Astrocyte (in vitro differentiated cells and primary cell): ENCODE results near the gene PDGFD. TPM values are rescaled to one million over a fixed set of nuclear protein-coding genes. Genes with fewer than 3 reads are reported as not detected.

ENCODE experiments used
- DNase-seq: peaks from one replicate; pipeline ENCODE4 v3.0.0-alpha.2; 2010; ENCODE audit warnings: low read depth
- FAIRE-seq: peaks from 2 replicates; lab custom pipeline; 2011; peaks lifted over from hg19 to GRCh38; lab: Jason Lieb, UNC
- H2AFZ ChIP-seq: 2 replicates; pipeline ENCODE4 v1.6.0; 2012; ENCODE audit warnings: low read depth, low read length, inconsistent platforms
- H3K27ac ChIP-seq: 2 replicates; pipeline ENCODE4 v1.5.1; 2011; ENCODE audit warnings: low read depth, low read length, inconsistent platforms
- H3K27me3 ChIP-seq: 2 replicates; pipeline ENCODE4 v1.6.0; 2011; ENCODE audit warnings: low read length, inconsistent platforms; ENCODE audit not compliant: insufficient read depth
- H3K36me3 ChIP-seq: 2 replicates; pipeline ENCODE4 v1.5.1; 2011; ENCODE audit warnings: low read length, inconsistent platforms; ENCODE audit not compliant: insufficient read depth
- H3K4me1 ChIP-seq: 2 replicates; pipeline ENCODE4 v1.5.1; 2011; ENCODE audit warnings: low read length, inconsistent platforms; ENCODE audit not compliant: insufficient read depth
- H3K4me2 ChIP-seq: 2 replicates; pipeline ENCODE4 v1.6.0; 2012; ENCODE audit warnings: low read length, inconsistent platforms
- H3K4me3 ChIP-seq: 2 replicates; pipeline ENCODE4 v1.5.1; 2011; ENCODE audit warnings: low read depth, mild to moderate bottlenecking, low read length, inconsistent platforms; ENCODE audit not compliant: insufficient read depth
- H3K79me2 ChIP-seq: 2 replicates; pipeline ENCODE4 v1.6.0; 2012; ENCODE audit warnings: mild to moderate bottlenecking, low read length, inconsistent platforms; ENCODE audit not compliant: insufficient read depth
- H3K9ac ChIP-seq: 2 replicates; pipeline ENCODE4 v1.6.0; 2012; ENCODE audit warnings: mild to moderate bottlenecking, low read length, inconsistent platforms
- H3K9me3 ChIP-seq: 2 replicates; pipeline ENCODE4 v1.5.1; 2012; ENCODE audit warnings: low read depth, mild to moderate bottlenecking, low read length, inconsistent platforms; ENCODE audit not compliant: insufficient read depth
- H4K20me1 ChIP-seq: 2 replicates; pipeline ENCODE4 v1.6.0; 2012; ENCODE audit warnings: low read length, inconsistent platforms; ENCODE audit not compliant: insufficient read depth
- H3K27ac Mint-ChIP-seq: one replicate; pipeline ENCODE4 v1.8.0; 2021; ENCODE audit warnings: mild to moderate bottlenecking, mixed read lengths; ENCODE audit not compliant: unreplicated experiment
- H3K27me3 Mint-ChIP-seq: one replicate; pipeline ENCODE4 v1.8.0; 2021; ENCODE audit warnings: low read depth, mixed read lengths; ENCODE audit not compliant: unreplicated experiment
- H3K36me3 Mint-ChIP-seq: one replicate; pipeline ENCODE4 v1.8.0; 2021; ENCODE audit warnings: low read depth, mixed read lengths; ENCODE audit not compliant: unreplicated experiment
- H3K4me1 Mint-ChIP-seq: one replicate; pipeline ENCODE4 v1.8.0; 2021; ENCODE audit warnings: low read depth, mixed read lengths; ENCODE audit not compliant: unreplicated experiment
- H3K4me3 Mint-ChIP-seq: one replicate; pipeline ENCODE4 v1.8.0; 2021; ENCODE audit warnings: mild to moderate bottlenecking, moderate library complexity, mixed read lengths; ENCODE audit not compliant: unreplicated experiment
- H3K9me3 Mint-ChIP-seq: one replicate; pipeline ENCODE4 v1.8.0; 2021; ENCODE audit warnings: mild to moderate bottlenecking, mixed read lengths; ENCODE audit not compliant: unreplicated experiment
- EZH2 ChIP-seq: IDR thresholded peaks from 2 replicates; pipeline ENCODE4 v1.6.1; 2012; ENCODE audit warnings: mild to moderate bottlenecking, low read length, inconsistent platforms; ENCODE audit not compliant: insufficient read depth
- total RNA-seq: library from RNA; stranded (reverse); gene quantifications from 2 replicates; pipeline ENCODE4 v1.2.1, GENCODE V29; 2021
- TF ChIP-seq, protein P1 (sequence below): IDR thresholded peaks from 2 replicates; pipeline ENCODE4 v1.5.1; 2011; ENCODE audit warnings: low read depth, mild to moderate bottlenecking, inconsistent platforms, low read length, moderate library complexity; ENCODE audit not compliant: insufficient read depth

The PDGFD gene
- total RNA-seq, 1 donor from 2014 or later, result 2.6 TPM

DNA sequence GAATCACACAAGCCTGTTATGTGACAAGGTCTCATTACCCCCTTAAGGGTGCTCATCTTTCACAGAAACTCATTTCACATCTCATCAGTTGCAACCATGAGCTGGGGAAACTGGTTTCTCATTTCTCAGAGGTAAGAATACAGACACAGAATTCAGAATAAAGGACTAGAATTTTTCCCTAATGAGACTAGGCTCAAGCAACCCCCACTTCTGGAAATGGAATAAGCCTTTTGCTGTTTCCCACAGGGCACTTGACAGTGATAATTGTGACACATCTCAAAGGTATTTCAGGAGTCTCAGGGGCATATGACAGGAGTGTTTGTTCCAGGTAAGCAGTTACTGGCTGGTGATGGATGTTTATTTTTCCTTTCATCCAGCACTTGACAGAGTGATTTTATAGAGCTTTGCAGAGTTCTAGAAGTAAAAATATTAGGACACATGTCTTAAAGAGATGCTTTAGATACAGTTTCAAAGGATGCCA, 240.5 kb downstream of the PDGFD start:
- H3K4me1 ChIP-seq, result peaks cover 5% of the 10 kb centered on the region
- no peak for FAIRE-seq
- H3K27me3 Mint-ChIP-seq, result no peaks in the 10 kb centered on the region
- H2AFZ ChIP-seq, result no peak overlapping the region
- peak; percentile 43 for DNase-seq
- TF ChIP-seq EZH2, result no peak
- TF ChIP-seq, protein P1, sequence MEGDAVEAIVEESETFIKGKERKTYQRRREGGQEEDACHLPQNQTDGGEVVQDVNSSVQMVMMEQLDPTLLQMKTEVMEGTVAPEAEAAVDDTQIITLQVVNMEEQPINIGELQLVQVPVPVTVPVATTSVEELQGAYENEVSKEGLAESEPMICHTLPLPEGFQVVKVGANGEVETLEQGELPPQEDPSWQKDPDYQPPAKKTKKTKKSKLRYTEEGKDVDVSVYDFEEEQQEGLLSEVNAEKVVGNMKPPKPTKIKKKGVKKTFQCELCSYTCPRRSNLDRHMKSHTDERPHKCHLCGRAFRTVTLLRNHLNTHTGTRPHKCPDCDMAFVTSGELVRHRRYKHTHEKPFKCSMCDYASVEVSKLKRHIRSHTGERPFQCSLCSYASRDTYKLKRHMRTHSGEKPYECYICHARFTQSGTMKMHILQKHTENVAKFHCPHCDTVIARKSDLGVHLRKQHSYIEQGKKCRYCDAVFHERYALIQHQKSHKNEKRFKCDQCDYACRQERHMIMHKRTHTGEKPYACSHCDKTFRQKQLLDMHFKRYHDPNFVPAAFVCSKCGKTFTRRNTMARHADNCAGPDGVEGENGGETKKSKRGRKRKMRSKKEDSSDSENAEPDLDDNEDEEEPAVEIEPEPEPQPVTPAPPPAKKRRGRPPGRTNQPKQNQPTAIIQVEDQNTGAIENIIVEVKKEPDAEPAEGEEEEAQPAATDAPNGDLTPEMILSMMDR, result no peak
- no peaks in the 10 kb centered on the region for H3K36me3 ChIP-seq
- H3K4me1 Mint-ChIP-seq, result peaks cover 29% of the 10 kb centered on the region
- H3K4me2 ChIP-seq, result peak overlapping the region; percentile 24
- H3K27ac ChIP-seq, result peak overlapping the region; percentile 39
- H4K20me1 ChIP-seq, result no peaks in the 10 kb centered on the region
- H3K9me3 Mint-ChIP-seq, result no peaks in the 10 kb centered on the region
- peak overlapping the region; percentile 68 for H3K27ac Mint-ChIP-seq
- H3K79me2 ChIP-seq, result no peaks in the 10 kb centered on the region
- H3K9me3 ChIP-seq, result no peaks in the 10 kb centered on the region
- H3K4me3 ChIP-seq, result no peak overlapping the region
- H3K36me3 Mint-ChIP-seq, result no peaks in the 10 kb centered on the region
- no peak overlapping the region for H3K9ac ChIP-seq
- no peak overlapping the region for H3K4me3 Mint-ChIP-seq
- no peaks in the 10 kb centered on the region for H3K27me3 ChIP-seq

DNA sequence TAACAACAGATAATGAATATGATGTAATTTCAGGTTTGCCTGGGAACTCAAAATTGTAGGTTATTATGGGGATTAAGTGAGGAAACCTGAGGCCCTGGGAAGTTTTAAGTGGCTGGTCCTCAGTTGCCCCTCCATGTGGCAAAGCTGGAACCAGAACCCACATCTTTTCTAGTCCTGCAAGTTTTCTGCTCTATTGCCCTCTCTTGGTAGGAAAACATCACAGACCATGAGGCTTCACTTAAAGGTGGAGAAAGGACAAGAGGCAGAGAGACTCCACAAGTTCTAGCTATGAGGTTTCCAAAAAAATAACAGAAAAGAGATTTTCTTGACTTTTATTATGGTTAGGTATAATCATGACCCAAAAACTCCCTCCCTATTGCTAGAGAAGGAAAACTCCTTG, 243.0 kb downstream of the PDGFD start:
- Mint-ChIP-seq H3K9me3 (no peaks in the 10 kb centered on the region), H3K4me1 (peaks cover 23% of the 10 kb centered on the region), H3K27ac (no peak overlapping the region), H3K27me3 (no peaks in the 10 kb centered on the region), H3K4me3 (no peak overlapping the region), H3K36me3 (no peaks in the 10 kb centered on the region)
- H2AFZ ChIP-seq, result no peak overlapping the region
- H3K79me2 ChIP-seq, result no peaks in the 10 kb centered on the region
- no peaks in the 10 kb centered on the region for H4K20me1 ChIP-seq
- TF ChIP-seq, protein P1, result no peak
- TF ChIP-seq EZH2, result no peak
- H3K36me3 ChIP-seq, result no peaks in the 10 kb centered on the region
- DNase-seq, result no peak
- FAIRE-seq, result no peak
- H3K4me2 ChIP-seq, result no peak overlapping the region
- H3K9ac ChIP-seq, result no peak overlapping the region
- no peak overlapping the region for H3K4me3 ChIP-seq
- no peaks in the 10 kb centered on the region for H3K27me3 ChIP-seq
- peaks cover 5% of the 10 kb centered on the region for H3K4me1 ChIP-seq
- H3K27ac ChIP-seq, result no peak overlapping the region
- no peaks in the 10 kb centered on the region for H3K9me3 ChIP-seq

DNA sequence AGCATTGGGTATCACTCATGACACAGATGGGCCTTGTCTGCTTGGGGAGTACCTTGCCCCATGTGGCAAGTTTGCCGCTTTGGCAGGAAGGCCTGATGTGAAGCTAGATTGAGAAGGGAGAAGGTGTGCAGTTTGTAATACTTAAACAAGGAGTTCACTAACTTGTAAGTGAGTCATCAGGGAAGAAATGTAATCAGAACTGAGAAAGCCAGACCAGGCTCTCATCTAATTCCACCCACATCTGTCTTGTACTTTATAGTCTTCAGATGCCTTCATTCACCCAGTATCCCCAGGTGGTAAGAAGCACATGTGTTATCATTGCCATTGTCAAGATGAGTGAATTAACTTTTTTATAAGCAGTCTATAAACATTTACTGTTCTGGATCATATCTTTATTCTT, 243.5 kb downstream of the PDGFD start:
- no peak overlapping the region for H3K27ac Mint-ChIP-seq
- no peaks in the 10 kb centered on the region for H3K79me2 ChIP-seq
- DNase-seq, result peak; percentile 56

More for the DNA sequence above, 243.5 kb downstream of the PDGFD start:
- no peaks in the 10 kb centered on the region for H3K9me3 ChIP-seq
- no peak overlapping the region for H3K4me2 ChIP-seq
- H3K27me3 Mint-ChIP-seq, result no peaks in the 10 kb centered on the region
- no peaks in the 10 kb centered on the region for H4K20me1 ChIP-seq
- H3K9me3 Mint-ChIP-seq, result peaks cover 1% of the 10 kb centered on the region
- H3K4me1 Mint-ChIP-seq, result peaks cover 23% of the 10 kb centered on the region
- no peaks in the 10 kb centered on the region for H3K27me3 ChIP-seq
- no peak overlapping the region for H3K4me3 ChIP-seq
- no peak overlapping the region for H3K27ac ChIP-seq
- H2AFZ ChIP-seq, result no peak overlapping the region
- TF ChIP-seq, protein P1, result no peak
- no peak for TF ChIP-seq EZH2
- no peaks in the 10 kb centered on the region for H3K36me3 ChIP-seq
- no peaks in the 10 kb centered on the region for H3K36me3 Mint-ChIP-seq
- H3K9ac ChIP-seq, result no peak overlapping the region
- peaks cover 5% of the 10 kb centered on the region for H3K4me1 ChIP-seq
- peak; percentile 62 for FAIRE-seq
- no peak overlapping the region for H3K4me3 Mint-ChIP-seq
